ENCODE results near the gene TMPRSS4.
A peak's percentile ranks its signal among the peaks of the same experiment; 100 is the strongest.

The TMPRSS4 gene

DNA sequence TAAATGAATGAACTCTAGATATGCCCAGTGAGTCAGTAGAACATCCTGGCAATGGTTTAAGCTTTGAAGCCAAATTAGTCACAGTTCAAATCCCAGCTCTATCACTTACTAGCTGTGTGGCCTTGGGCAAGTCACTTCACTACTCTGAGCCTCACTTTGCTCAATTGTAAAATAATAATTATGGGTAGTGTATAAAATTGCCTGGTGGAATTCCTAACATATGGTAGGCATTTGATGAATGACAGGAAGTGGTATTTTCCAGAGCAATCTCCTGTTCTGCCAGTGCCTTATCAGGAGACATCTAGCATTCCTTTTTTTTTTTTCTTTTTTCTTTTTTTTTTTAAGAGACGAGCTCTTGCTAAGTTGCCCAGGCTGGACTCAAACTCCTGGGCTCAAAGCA lies 62.7 kb downstream of the TMPRSS4 start:
- no peak overlapping the region for H3K4me3 ChIP-seq (replicated peaks in 1 of 2; ENCODE audit: low read depth in 2 of 2, low read length in 2 of 2)
- DNase-seq (ENCODE audit: low read depth in 2 of 2) = peak in 1 of 2 donors; percentile 12
- TF ChIP-seq, protein P1, sequence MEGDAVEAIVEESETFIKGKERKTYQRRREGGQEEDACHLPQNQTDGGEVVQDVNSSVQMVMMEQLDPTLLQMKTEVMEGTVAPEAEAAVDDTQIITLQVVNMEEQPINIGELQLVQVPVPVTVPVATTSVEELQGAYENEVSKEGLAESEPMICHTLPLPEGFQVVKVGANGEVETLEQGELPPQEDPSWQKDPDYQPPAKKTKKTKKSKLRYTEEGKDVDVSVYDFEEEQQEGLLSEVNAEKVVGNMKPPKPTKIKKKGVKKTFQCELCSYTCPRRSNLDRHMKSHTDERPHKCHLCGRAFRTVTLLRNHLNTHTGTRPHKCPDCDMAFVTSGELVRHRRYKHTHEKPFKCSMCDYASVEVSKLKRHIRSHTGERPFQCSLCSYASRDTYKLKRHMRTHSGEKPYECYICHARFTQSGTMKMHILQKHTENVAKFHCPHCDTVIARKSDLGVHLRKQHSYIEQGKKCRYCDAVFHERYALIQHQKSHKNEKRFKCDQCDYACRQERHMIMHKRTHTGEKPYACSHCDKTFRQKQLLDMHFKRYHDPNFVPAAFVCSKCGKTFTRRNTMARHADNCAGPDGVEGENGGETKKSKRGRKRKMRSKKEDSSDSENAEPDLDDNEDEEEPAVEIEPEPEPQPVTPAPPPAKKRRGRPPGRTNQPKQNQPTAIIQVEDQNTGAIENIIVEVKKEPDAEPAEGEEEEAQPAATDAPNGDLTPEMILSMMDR (IDR thresholded peaks at IDR 0.05; ENCODE audit: low read depth, low read length) = no peak

- peak in 1 of 2 donors; percentile 42 for DNase-seq (ENCODE audit: low read depth in 2 of 2)
- no peak overlapping the region for H3K4me3 ChIP-seq (replicated peaks in 1 of 2; ENCODE audit: low read depth in 2 of 2, low read length in 2 of 2)
- TF ChIP-seq, protein P1 (IDR thresholded peaks at IDR 0.05; ENCODE audit: low read depth, low read length) = no peak
These were observed 65.2 kb downstream of the TMPRSS4 start for GRCh38 chr11:118142081-118142480.

DNA sequence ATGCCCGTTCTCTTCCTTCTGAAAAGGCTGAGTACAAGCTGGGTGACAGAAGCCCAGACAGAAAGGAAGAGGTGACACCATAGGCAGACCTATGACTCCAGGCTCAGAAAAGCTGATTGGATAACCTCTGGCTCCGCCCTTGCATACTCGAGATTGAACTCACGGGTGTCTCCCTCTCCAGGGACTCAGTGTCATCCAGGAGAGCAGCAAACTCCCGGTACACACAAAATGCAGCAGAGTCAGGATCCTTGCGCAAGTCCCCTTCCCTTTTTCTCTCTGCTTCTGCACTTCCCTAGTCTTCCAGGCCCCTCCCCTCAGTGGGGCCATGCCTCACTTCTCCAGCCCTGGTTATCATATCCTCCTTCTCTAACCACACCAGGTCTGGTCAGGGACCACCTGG lies 65.9 kb downstream of the TMPRSS4 start:
- no peak for DNase-seq (ENCODE audit: low read depth in 2 of 2)
- no peak overlapping the region for H3K4me3 ChIP-seq (replicated peaks in 1 of 2; ENCODE audit: low read depth in 2 of 2, low read length in 2 of 2)
- TF ChIP-seq, protein P1 (IDR thresholded peaks at IDR 0.05; ENCODE audit: low read depth, low read length) = no peak

- no peak overlapping the region for H3K4me3 ChIP-seq (replicated peaks in 1 of 2; ENCODE audit: low read depth in 2 of 2, low read length in 2 of 2)
- no peak for DNase-seq (ENCODE audit: low read depth in 2 of 2)
- TF ChIP-seq, protein P1 (IDR thresholded peaks at IDR 0.05; ENCODE audit: low read depth, low read length) = no peak
These were observed 66.8 kb downstream of the TMPRSS4 start for GRCh38 chr11:118143661-118144185.

DNA sequence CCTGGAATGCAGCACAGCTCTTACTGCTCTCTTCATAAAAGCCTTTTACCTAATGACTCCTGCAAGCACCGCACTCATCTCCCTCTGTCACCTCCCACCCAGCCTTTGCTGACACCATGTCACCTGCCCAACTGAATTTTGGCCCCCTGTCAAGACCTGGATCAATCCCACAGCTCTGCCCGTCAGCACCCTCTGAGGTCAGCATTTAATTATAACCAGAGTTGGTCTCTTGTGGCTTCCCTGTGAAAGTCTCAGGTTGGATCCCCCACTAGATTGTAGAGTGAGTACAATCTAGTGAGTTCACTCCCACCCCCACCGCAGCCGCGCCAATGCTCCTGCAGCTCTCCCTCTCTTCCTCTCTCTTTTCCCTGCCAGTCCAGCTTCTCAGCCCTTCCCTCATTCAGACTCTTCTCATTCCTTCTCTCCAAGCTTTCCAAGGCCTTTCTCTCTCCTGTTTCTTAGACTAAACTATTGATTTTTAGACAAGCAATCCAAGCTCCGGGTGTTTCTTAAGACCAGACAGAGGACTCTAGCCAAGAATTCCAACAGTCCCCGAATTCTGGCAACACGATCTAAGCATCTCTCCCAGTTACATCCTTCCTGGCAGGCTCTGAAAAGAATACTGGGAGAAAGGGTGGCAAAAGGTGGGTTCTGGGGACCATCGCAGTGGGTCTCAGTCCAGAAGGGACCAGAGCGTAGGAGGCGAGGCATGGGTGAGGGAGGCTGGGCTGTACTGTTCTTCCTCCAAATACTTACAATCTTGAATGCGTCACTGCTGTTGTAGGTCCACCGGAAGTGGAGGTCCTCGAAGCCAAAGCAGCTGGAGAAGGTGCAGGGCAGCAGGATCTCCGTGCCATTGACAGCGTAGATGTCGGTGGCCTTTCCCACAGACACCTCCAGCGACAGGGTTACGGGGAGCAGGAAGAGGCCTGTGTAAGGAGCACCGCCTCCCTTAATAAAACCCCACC lies 67.7 kb downstream of the TMPRSS4 start:
- DNase-seq (ENCODE audit: low read depth in 2 of 2) = no peak
- TF ChIP-seq, protein P1 (IDR thresholded peaks at IDR 0.05; ENCODE audit: low read depth, low read length) = no peak
- H3K4me3 ChIP-seq (replicated peaks in 1 of 2; ENCODE audit: low read depth in 2 of 2, low read length in 2 of 2) = no peak overlapping the region

GRCh38 chr11:118145285-118146227 lies 68.7 kb downstream of the TMPRSS4 start:
- TF ChIP-seq, protein P1 (IDR thresholded peaks at IDR 0.05; ENCODE audit: low read depth, low read length) = peak; percentile 84
- DNase-seq (ENCODE audit: low read depth in 2 of 2) = peak; percentile 63 to 65
- peak overlapping the region; percentile 52 to 55 for H3K4me3 ChIP-seq (replicated peaks in 1 of 2; ENCODE audit: low read depth in 2 of 2, low read length in 2 of 2)
